ENCODE data around the gene RICTOR.

GRCh38 chr5:39083968-39084367 is 9.8 kb upstream of the RICTOR start:
- no peak for TF ChIP-seq CTCF (IDR thresholded peaks at IDR 0.05)
- TF ChIP-seq POLR2AphosphoS5 (IDR thresholded peaks at IDR 0.05), result no peak
- TF ChIP-seq POLR2A (IDR thresholded peaks at IDR 0.05), result no peak
- no peak for TF ChIP-seq EP300 (IDR thresholded peaks at IDR 0.05)
